GM12874 (cell line): ENCODE measurements around the gene KRT85.

ENCODE experiments used
- CTCF ChIP-seq: IDR thresholded peaks from 2 replicates; pipeline ENCODE4 v1.5.1; 2011; ENCODE audit warnings: low read depth, mild to moderate bottlenecking, control low read depth, low read length, moderate library complexity; ENCODE audit not compliant: insufficient read depth

Gene KRT85

GRCh38 chr12:52313926-52314325 is 53.4 kb downstream of the KRT85 start:
- no peak for TF ChIP-seq CTCF

GRCh38 chr12:52313461-52313860 is 53.8 kb downstream of the KRT85 start:
- TF ChIP-seq CTCF: no peak

GRCh38 chr12:52312086-52312485 is 55.2 kb downstream of the KRT85 start:
- TF ChIP-seq CTCF: no peak

DNA sequence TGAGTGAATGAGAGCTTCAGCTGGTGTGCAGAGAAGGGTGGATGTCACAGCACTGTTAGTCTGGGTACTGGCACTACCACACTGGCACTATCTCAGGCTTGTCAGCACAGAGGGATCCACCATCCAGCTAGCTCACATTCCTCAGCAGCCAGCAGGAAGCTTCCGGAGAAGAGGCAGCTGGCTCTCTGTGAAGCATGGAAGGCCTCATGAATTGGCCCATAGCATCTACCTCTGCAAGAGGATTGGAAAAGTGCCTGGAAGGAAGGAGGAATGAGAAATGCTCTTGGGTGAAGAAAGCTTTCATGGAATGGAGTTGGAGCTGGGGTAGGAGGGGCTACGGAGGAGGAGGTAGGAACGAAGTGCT is 56.0 kb downstream of the KRT85 start:
- TF ChIP-seq CTCF: no peak

DNA sequence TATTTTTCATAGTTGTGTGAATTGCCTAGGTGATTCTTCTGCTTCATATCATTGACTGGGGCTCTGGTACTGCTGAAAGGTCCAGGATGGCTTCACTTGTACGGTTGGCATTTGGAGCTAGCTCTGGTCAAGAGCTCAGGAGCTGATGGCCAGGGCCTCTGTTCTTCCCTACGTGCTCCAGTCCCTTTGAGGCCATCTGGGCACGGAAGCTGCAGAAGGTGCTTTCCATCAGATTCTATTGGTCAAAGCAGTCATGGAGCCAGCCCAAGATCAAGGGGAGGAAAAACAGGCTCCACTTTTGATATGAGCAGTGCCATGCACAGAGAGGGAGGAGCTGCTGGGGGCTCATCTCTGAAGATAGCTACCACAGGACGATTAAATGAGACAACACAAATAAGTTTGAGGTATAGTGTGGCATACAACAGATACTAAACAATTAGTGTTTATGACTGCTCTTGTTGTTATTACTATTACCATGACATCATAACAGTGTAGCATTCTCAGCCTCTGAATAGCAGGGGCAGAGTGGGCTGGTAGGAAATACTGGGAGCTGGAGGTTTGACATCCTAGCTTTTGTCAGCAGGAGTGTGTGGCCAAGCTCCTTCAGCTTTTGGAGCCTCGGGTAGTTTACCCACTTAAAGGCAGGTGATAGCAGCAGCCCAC is 56.5 kb downstream of the KRT85 start:
- TF ChIP-seq CTCF: no peak
